Fibroblast of villous mesenchyme (primary cell): ENCODE data around the gene ING5. TPM values are rescaled to one million over a fixed set of nuclear protein-coding genes. Genes with fewer than 3 reads are reported as not detected.

ENCODE experiments used
- DNase-seq: peaks from one replicate; pipeline ENCODE4 v3.0.0-alpha.2; 2010; ENCODE audit warnings: low read depth
- H3K4me3 ChIP-seq: 2 replicates; pipeline ENCODE4 v1.5.1; 2011; ENCODE audit warnings: low read depth, mild to moderate bottlenecking, low read length
- CTCF ChIP-seq: IDR thresholded peaks from 2 replicates; pipeline ENCODE4 v1.5.1; 2012; ENCODE audit warnings: low read depth, mild to moderate bottlenecking, low read length; ENCODE audit not compliant: insufficient read depth
- total RNA-seq: library from RNA; depleted of rRNA; stranded (reverse); fragments of >200 nt; gene quantifications from 2 replicates; pipeline ENCODE4 v1.2.3, GENCODE V29; 2012

Gene ING5
- total RNA-seq, 1 donor: 21.2 TPM

- H3K4me3 ChIP-seq: no peak overlapping the region
- DNase-seq: no peak
- TF ChIP-seq CTCF: no peak
These were observed 22.9 kb upstream of the ING5 start for GRCh38 chr2:241678784-241679540.

GRCh38 chr2:241680044-241680443, 21.8 kb upstream of the ING5 start:
- no peak for TF ChIP-seq CTCF
- DNase-seq: no peak
- H3K4me3 ChIP-seq: no peak overlapping the region

GRCh38 chr2:241680827-241681599, 20.8 kb upstream of the ING5 start:
- no peak for TF ChIP-seq CTCF
- H3K4me3 ChIP-seq: no peak overlapping the region

GRCh38 chr2:241686324-241686649, 15.6 kb upstream of the ING5 start:
- no peak for TF ChIP-seq CTCF

More at GRCh38 chr2:241680827-241681599, 20.8 kb upstream of the ING5 start:
- peak; percentile 93 for DNase-seq

GRCh38 chr2:241686650-241687425, 15.0 kb upstream of the ING5 start, which contains the start of gene DTYMK:
Gene DTYMK, minus strand, starts transcription at chr2:241686815. Its CDS starts 32 bp downstream, at chr2:241686783.
- no peak for TF ChIP-seq CTCF
- DNase-seq: peak; percentile 96
- peak within 1 kb of the TSS; percentile 79 for H3K4me3 ChIP-seq

More at GRCh38 chr2:241686324-241686649, 15.6 kb upstream of the ING5 start:
- peak; percentile 11 for DNase-seq
- H3K4me3 ChIP-seq: peak overlapping the region; percentile 71

GRCh38 chr2:241689306-241689705, 12.5 kb upstream of the ING5 start:
- no peak for DNase-seq
- no peak for TF ChIP-seq CTCF
- H3K4me3 ChIP-seq: no peak overlapping the region
